Neural cell (in vitro differentiated cells): Measurements from ENCODE around the gene MAN2B2. TPM values are rescaled to one million over a fixed set of nuclear protein-coding genes. Genes with fewer than 3 reads are reported as not detected.

ENCODE experiments used
- H2AFZ ChIP-seq: fragments of 200-600, 300-800 bp; sonication (generic), shearing (Covaris generic); 2 replicates; pipeline ENCODE4 v1.6.0; 2014; ENCODE audit warnings: low read depth, mild to moderate bottlenecking, antibody characterized with exemption, low read length, moderate library complexity
- H3F3A ChIP-seq: fragments of 200-600 bp; shearing (Covaris generic); 2 replicates; pipeline ENCODE4 v1.6.1; 2016; ENCODE audit warnings: mild to moderate bottlenecking, moderate library complexity, mixed read lengths, antibody characterized with exemption, low read length; ENCODE audit not compliant: insufficient read depth, poor library complexity, severe bottlenecking
- H3K27ac ChIP-seq: fragments of 200-600, 300-800 bp; sonication (generic), shearing (Covaris generic); 2 replicates; pipeline ENCODE4 v1.5.1; 2014; ENCODE audit warnings: mild to moderate bottlenecking, low read length, moderate library complexity
- H3K27me3 ChIP-seq: fragments of 300-800, 200-600 bp; sonication (generic), shearing (Covaris generic); 2 replicates; pipeline ENCODE4 v1.6.0; 2014; ENCODE audit warnings: mild to moderate bottlenecking, low read depth, low read length, moderate library complexity; ENCODE audit not compliant: insufficient read depth
- H3K36me3 ChIP-seq: fragments of 300-800, 200-600 bp; sonication (generic), shearing (Covaris generic); 2 replicates; pipeline ENCODE4 v1.5.1; 2014; ENCODE audit warnings: mild to moderate bottlenecking, antibody characterized with exemption, low read length, moderate library complexity; ENCODE audit not compliant: insufficient read depth
- H3K4me2 ChIP-seq: fragments of 300-800, 200-600 bp; sonication (generic), shearing (Covaris generic); 2 replicates; pipeline ENCODE4 v1.6.0; 2014; ENCODE audit warnings: mild to moderate bottlenecking, low read length
- H3K4me3 ChIP-seq: fragments of 300-800, 200-600 bp; sonication (generic), shearing (Covaris generic); 2 replicates; pipeline ENCODE4 v1.5.1; 2014; ENCODE audit warnings: mild to moderate bottlenecking, low read length, moderate library complexity
- H3K79me2 ChIP-seq: fragments of 200-600 bp; shearing (Covaris generic); replicated peaks from 2 replicates; pipeline ENCODE4 v1.6.0; 2014; ENCODE audit warnings: mild to moderate bottlenecking, low read length, moderate library complexity; ENCODE audit not compliant: insufficient read depth
- H3K9ac ChIP-seq: fragments of 300-800, 200-600 bp; sonication (generic), shearing (Covaris generic); 2 replicates; pipeline ENCODE4 v1.6.1; 2016; ENCODE audit warnings: mild to moderate bottlenecking, low read length, mixed read lengths
- H3K9me2 ChIP-seq: fragments of 200-600 bp; shearing (Covaris generic); 2 replicates; pipeline ENCODE4 v1.6.1; 2016; ENCODE audit warnings: mild to moderate bottlenecking, low read length, mixed read lengths; ENCODE audit not compliant: insufficient read depth
- H3K9me3 ChIP-seq: fragments of 200-600, 300-800 bp; sonication (generic), shearing (Covaris generic); 2 replicates; pipeline ENCODE4 v1.6.1; 2016; ENCODE audit warnings: mild to moderate bottlenecking, mixed run types, low read length, moderate library complexity, mixed read lengths
- H4K20me1 ChIP-seq: fragments of 200-600 bp; shearing (Covaris generic); 2 replicates; pipeline ENCODE4 v1.6.1; 2016; ENCODE audit warnings: mild to moderate bottlenecking, mixed run types; ENCODE audit not compliant: insufficient read depth
- EP300 ChIP-seq: fragments of 450-650 bp; conservative IDR thresholded peaks from 2 replicates; pipeline ENCODE4 v1.6.1; 2014; ENCODE audit warnings: antibody characterized with exemption, mild to moderate bottlenecking, moderate library complexity; ENCODE audit not compliant: poor library complexity, severe bottlenecking
- EZH2 ChIP-seq: fragments of 200-600, 300-800 bp; shearing (Covaris generic), sonication (generic); IDR thresholded peaks from 2 replicates; pipeline ENCODE4 v1.6.1; 2014; ENCODE audit warnings: antibody characterized with exemption, low read length, borderline replicate concordance, mild to moderate bottlenecking; ENCODE audit not compliant: insufficient read depth, poor library complexity, severe bottlenecking
- MXI1 ChIP-seq: fragments of 450-650 bp; conservative IDR thresholded peaks from 2 replicates; pipeline ENCODE4 v1.6.1; 2014; ENCODE audit warnings: antibody characterized with exemption, mild to moderate bottlenecking; ENCODE audit not compliant: poor library complexity, severe bottlenecking
- POLR2AphosphoS5 ChIP-seq: IDR thresholded peaks from 2 replicates; pipeline ENCODE4 v1.6.1; 2012
- RAD21 ChIP-seq: fragments of 450-650 bp; conservative IDR thresholded peaks from 2 replicates; pipeline ENCODE4 v1.6.1; 2014; ENCODE audit warnings: antibody characterized with exemption, mild to moderate bottlenecking, moderate library complexity
- SMC3 ChIP-seq: fragments of 450-650 bp; conservative IDR thresholded peaks from 2 replicates; pipeline ENCODE4 v1.6.1; 2014; ENCODE audit warnings: antibody characterized with exemption, mild to moderate bottlenecking, moderate library complexity; ENCODE audit not compliant: poor library complexity
- TAF1 ChIP-seq: IDR thresholded peaks from 2 replicates; pipeline ENCODE4 v1.6.1; 2012; ENCODE audit warnings: low read depth
- polyA plus RNA-seq: library from polyadenylated mRNA; depleted of rRNA; stranded (reverse); fragments of >200 nt; gene quantifications from 2 replicates; pipeline ENCODE4 v1.2.3, GENCODE V29; 2014
- TF ChIP-seq, protein P1 (sequence below): fragments of 450-650 bp; IDR thresholded peaks from 2 replicates; pipeline ENCODE4 v1.5.1; 2014; ENCODE audit warnings: antibody characterized with exemption, mild to moderate bottlenecking, moderate library complexity; ENCODE audit not compliant: poor library complexity, severe bottlenecking
- TF ChIP-seq, protein P2 (sequence below): IDR thresholded peaks from 2 replicates; pipeline ENCODE4 v1.6.1; 2012; ENCODE audit warnings: borderline replicate concordance

The MAN2B2 gene
- polyA plus RNA-seq, 1 donor from 2014 or later = 7.5 TPM

- H3K4me2 ChIP-seq = peak overlapping the region; percentile 96
- H3F3A ChIP-seq = no peaks in the 10 kb centered on the region
- H2AFZ ChIP-seq = no peak overlapping the region
- H3K9me3 ChIP-seq = no peaks in the 10 kb centered on the region
- peak overlapping the region; percentile 94 for H3K27ac ChIP-seq
- TF ChIP-seq SMC3 (no peak), EP300 (no peak), TAF1 (no peak), POLR2AphosphoS5 (no peak), RAD21 (no peak), MXI1 (no peak), EZH2 (no peak)
- TF ChIP-seq, protein P1, sequence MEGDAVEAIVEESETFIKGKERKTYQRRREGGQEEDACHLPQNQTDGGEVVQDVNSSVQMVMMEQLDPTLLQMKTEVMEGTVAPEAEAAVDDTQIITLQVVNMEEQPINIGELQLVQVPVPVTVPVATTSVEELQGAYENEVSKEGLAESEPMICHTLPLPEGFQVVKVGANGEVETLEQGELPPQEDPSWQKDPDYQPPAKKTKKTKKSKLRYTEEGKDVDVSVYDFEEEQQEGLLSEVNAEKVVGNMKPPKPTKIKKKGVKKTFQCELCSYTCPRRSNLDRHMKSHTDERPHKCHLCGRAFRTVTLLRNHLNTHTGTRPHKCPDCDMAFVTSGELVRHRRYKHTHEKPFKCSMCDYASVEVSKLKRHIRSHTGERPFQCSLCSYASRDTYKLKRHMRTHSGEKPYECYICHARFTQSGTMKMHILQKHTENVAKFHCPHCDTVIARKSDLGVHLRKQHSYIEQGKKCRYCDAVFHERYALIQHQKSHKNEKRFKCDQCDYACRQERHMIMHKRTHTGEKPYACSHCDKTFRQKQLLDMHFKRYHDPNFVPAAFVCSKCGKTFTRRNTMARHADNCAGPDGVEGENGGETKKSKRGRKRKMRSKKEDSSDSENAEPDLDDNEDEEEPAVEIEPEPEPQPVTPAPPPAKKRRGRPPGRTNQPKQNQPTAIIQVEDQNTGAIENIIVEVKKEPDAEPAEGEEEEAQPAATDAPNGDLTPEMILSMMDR = no peak
- TF ChIP-seq, protein P2, sequence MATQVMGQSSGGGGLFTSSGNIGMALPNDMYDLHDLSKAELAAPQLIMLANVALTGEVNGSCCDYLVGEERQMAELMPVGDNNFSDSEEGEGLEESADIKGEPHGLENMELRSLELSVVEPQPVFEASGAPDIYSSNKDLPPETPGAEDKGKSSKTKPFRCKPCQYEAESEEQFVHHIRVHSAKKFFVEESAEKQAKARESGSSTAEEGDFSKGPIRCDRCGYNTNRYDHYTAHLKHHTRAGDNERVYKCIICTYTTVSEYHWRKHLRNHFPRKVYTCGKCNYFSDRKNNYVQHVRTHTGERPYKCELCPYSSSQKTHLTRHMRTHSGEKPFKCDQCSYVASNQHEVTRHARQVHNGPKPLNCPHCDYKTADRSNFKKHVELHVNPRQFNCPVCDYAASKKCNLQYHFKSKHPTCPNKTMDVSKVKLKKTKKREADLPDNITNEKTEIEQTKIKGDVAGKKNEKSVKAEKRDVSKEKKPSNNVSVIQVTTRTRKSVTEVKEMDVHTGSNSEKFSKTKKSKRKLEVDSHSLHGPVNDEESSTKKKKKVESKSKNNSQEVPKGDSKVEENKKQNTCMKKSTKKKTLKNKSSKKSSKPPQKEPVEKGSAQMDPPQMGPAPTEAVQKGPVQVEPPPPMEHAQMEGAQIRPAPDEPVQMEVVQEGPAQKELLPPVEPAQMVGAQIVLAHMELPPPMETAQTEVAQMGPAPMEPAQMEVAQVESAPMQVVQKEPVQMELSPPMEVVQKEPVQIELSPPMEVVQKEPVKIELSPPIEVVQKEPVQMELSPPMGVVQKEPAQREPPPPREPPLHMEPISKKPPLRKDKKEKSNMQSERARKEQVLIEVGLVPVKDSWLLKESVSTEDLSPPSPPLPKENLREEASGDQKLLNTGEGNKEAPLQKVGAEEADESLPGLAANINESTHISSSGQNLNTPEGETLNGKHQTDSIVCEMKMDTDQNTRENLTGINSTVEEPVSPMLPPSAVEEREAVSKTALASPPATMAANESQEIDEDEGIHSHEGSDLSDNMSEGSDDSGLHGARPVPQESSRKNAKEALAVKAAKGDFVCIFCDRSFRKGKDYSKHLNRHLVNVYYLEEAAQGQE = no peak
- no peaks in the 10 kb centered on the region for H4K20me1 ChIP-seq
- H3K36me3 ChIP-seq = peaks cover 15% of the 10 kb centered on the region
- no peaks in the 10 kb centered on the region for H3K27me3 ChIP-seq
- H3K4me3 ChIP-seq = peak overlapping the region; percentile 96
- peak overlapping the region; percentile 96 for H3K9ac ChIP-seq
- no peaks in the 10 kb centered on the region for H3K9me2 ChIP-seq
- H3K79me2 ChIP-seq = peaks cover 33% of the 10 kb centered on the region
These were observed 68.3 kb downstream of the MAN2B2 start for GRCh38 chr4:6643141-6643847.

- TF ChIP-seq TAF1 = no peak
- TF ChIP-seq, protein P1 = no peak
- no peak for TF ChIP-seq SMC3
- peaks cover 33% of the 10 kb centered on the region for H3K79me2 ChIP-seq
- H3K9me2 ChIP-seq = no peaks in the 10 kb centered on the region
- no peaks in the 10 kb centered on the region for H3F3A ChIP-seq
- no peak overlapping the region for H3K4me2 ChIP-seq
- H3K27me3 ChIP-seq = no peaks in the 10 kb centered on the region
- H4K20me1 ChIP-seq = no peaks in the 10 kb centered on the region
- no peaks in the 10 kb centered on the region for H3K9me3 ChIP-seq
- H2AFZ ChIP-seq = no peak overlapping the region
- no peak overlapping the region for H3K4me3 ChIP-seq
- H3K9ac ChIP-seq = no peak overlapping the region
- H3K36me3 ChIP-seq = peaks cover 15% of the 10 kb centered on the region
- no peak overlapping the region for H3K27ac ChIP-seq
These were observed 70.0 kb downstream of the MAN2B2 start for GRCh38 chr4:6644792-6645530.
